HEK293 (cell line): Measurements from ENCODE around the gene KRTAP9-6.
"Not testable (repeated sequence)": the region's sequence is repeated elsewhere in the genome, so short reads cannot be mapped to it uniquely, and the experiment has no call there.

Experiments
- CTCF ChIA-PET: fragments of 350-600 bp; formaldehyde crosslinking; extraction: SDS; loops from one replicate; lab custom pipeline; 2021; ENCODE audit warnings: antibody characterized with exemption; lab: Yijun Ruan, JAX
- POLR2A ChIA-PET: fragments of 300-600 bp; formaldehyde crosslinking; extraction: SDS; loops from one replicate; lab custom pipeline; 2020; ENCODE audit warnings: antibody characterized with exemption, inconsistent platforms; lab: Yijun Ruan, JAX
- H3K27ac ChIP-seq: fragments of 200-500 bp; sonication (Bioruptor generic); 2 replicates; pipeline ENCODE4 v1.5.1; 2014; ENCODE audit warnings: low read depth, low read length, control low read depth, inconsistent platforms; ENCODE audit errors: extremely low read depth
- H3K36me3 ChIP-seq, 2 experiments: fragments of 200-500 bp in 1 of 2; sonication (Bioruptor generic) in 1 of 2; 1 replicate in 1 of 2; 2 replicates in 1 of 2; pipeline ENCODE4 v1.5.1; 2014 to 2017; ENCODE audit warnings: inconsistent platforms in 2 of 2, low read length in 2 of 2; ENCODE audit not compliant: control insufficient read depth in 2 of 2, insufficient read depth in 1 of 2
- H3K4me1 ChIP-seq: fragments of 200-500 bp; sonication (Bioruptor generic); 2 replicates; pipeline ENCODE4 v1.5.1; 2014; ENCODE audit warnings: mild to moderate bottlenecking, low read length, inconsistent platforms; ENCODE audit not compliant: control insufficient read depth, insufficient read depth
- H3K4me3 ChIP-seq: 2 replicates; pipeline ENCODE4 v1.5.1; 2011; ENCODE audit warnings: low read depth, mild to moderate bottlenecking, control low read depth, low read length, moderate library complexity
- H3K9me3 ChIP-seq: fragments of 200-500 bp; sonication (Bioruptor generic); 2 replicates; pipeline ENCODE4 v1.5.1; 2014; ENCODE audit warnings: low read depth, low read length, inconsistent platforms; ENCODE audit not compliant: control insufficient read depth, insufficient read depth
- GLI2 ChIP-seq: fragments of 450-650 bp; formaldehyde crosslinking; IDR thresholded peaks from 2 replicates; pipeline ENCODE4; 2017; ENCODE audit warnings: missing biosample characterization, missing genetic modification characterization, low read depth, borderline replicate concordance
- GLI4 ChIP-seq: fragments of 450-650 bp; formaldehyde crosslinking; IDR thresholded peaks from 2 replicates; pipeline ENCODE4 v1.5.1; 2016; ENCODE audit warnings: missing biosample characterization, missing genetic modification characterization
- SCRT1 ChIP-seq: fragments of 450-650 bp; formaldehyde crosslinking; IDR thresholded peaks from 2 replicates; pipeline ENCODE4 v1.5.1; 2016; ENCODE audit warnings: missing biosample characterization, missing genetic modification characterization, borderline replicate concordance
- SCRT2 ChIP-seq: fragments of 450-650 bp; formaldehyde crosslinking; IDR thresholded peaks from 2 replicates; pipeline ENCODE4 v1.5.1; 2016; ENCODE audit warnings: missing biosample characterization, missing genetic modification characterization
- ZBTB11 ChIP-seq: fragments of 450-650 bp; formaldehyde crosslinking; conservative IDR thresholded peaks from 2 replicates; pipeline ENCODE4 v1.5.1; 2016; ENCODE audit warnings: low read depth, missing biosample characterization, missing genetic modification characterization
- ZBTB17 ChIP-seq: fragments of 450-650 bp; formaldehyde crosslinking; IDR thresholded peaks from 2 replicates; pipeline ENCODE4 v1.5.1; 2016; ENCODE audit warnings: missing biosample characterization, missing genetic modification characterization
- ZBTB21 ChIP-seq: fragments of 450-650 bp; formaldehyde crosslinking; IDR thresholded peaks from 2 replicates; pipeline ENCODE4 v1.5.1; 2017; ENCODE audit warnings: missing biosample characterization, missing genetic modification characterization
- ZBTB48 ChIP-seq: fragments of 450-650 bp; formaldehyde crosslinking; IDR thresholded peaks from 2 replicates; pipeline ENCODE4 v1.5.1; 2016; ENCODE audit warnings: missing biosample characterization, missing genetic modification characterization
- ZIC2 ChIP-seq: fragments of 450-650 bp; formaldehyde crosslinking; IDR thresholded peaks from 2 replicates; pipeline ENCODE4 v1.5.1; 2016; ENCODE audit warnings: missing biosample characterization, missing genetic modification characterization
- ZNF121 ChIP-seq: fragments of 450-650 bp; formaldehyde crosslinking; IDR thresholded peaks from 2 replicates; pipeline ENCODE4 v1.5.1; 2016; ENCODE audit warnings: missing biosample characterization, missing genetic modification characterization
- ZNF148 ChIP-seq: fragments of 450-650 bp; formaldehyde crosslinking; IDR thresholded peaks from 2 replicates; pipeline ENCODE4 v1.5.0; 2017; ENCODE audit warnings: missing biosample characterization, missing genetic modification characterization, borderline replicate concordance
- ZNF24 ChIP-seq: fragments of 450-650 bp; formaldehyde crosslinking; IDR thresholded peaks from 2 replicates; pipeline ENCODE4 v1.5.1; 2016; ENCODE audit warnings: missing biosample characterization, missing genetic modification characterization
- ZNF391 ChIP-seq: fragments of 450-650 bp; formaldehyde crosslinking; IDR thresholded peaks from 2 replicates; pipeline ENCODE4 v1.5.1; 2016; ENCODE audit warnings: low read depth, missing biosample characterization, missing genetic modification characterization, borderline replicate concordance
- ZNF394 ChIP-seq: fragments of 450-650 bp; formaldehyde crosslinking; IDR thresholded peaks from 2 replicates; pipeline ENCODE4 v1.5.1; 2016; ENCODE audit warnings: missing biosample characterization, missing genetic modification characterization, mild to moderate bottlenecking, moderate library complexity, borderline replicate concordance
- ZNF704 ChIP-seq: fragments of 450-650 bp; formaldehyde crosslinking; IDR thresholded peaks from 2 replicates; pipeline ENCODE4 v1.5.1; 2016; ENCODE audit warnings: missing biosample characterization, missing genetic modification characterization
- ZSCAN30 ChIP-seq: fragments of 450-650 bp; IDR thresholded peaks from 2 replicates; pipeline ENCODE4 v1.5.1; 2018; ENCODE audit warnings: missing biosample characterization, mild to moderate bottlenecking, missing genetic modification characterization, moderate library complexity

Gene KRTAP9-6

GRCh38 chr17:41275648-41276190 is 10.5 kb downstream of the KRTAP9-6 start, which contains the start of gene KRTAP9-7:
TSS of gene KRTAP9-7 (plus strand) at chr17:41275698. CDS start at chr17:41275698, 0 bp downstream.
- H3K4me3 ChIP-seq, POLR2A ChIA-PET, CTCF ChIA-PET, H3K36me3 ChIP-seq, H3K27ac ChIP-seq, H3K9me3 ChIP-seq, H3K4me1 ChIP-seq: not testable (repeated sequence)
- TF ChIP-seq SCRT1 (tag by site-specific recombination) = peak; percentile 57
- peak; percentile 31 for TF ChIP-seq ZIC2 (tag by site-specific recombination)
- TF ChIP-seq SCRT2 (tag by site-specific recombination) = 0 out of 2 replicates have a peak, but pooled peaks have one; percentile 20

- POLR2A ChIA-PET = no interaction called here
- TF ChIP-seq ZBTB17 = no peak
- TF ChIP-seq ZBTB11 (tag by site-specific recombination) = no peak
- no peak for TF ChIP-seq ZNF391 (tag by site-specific recombination)
- TF ChIP-seq ZNF121 (tag by site-specific recombination) = no peak
- no peak for TF ChIP-seq ZNF148 (tag by site-specific recombination)
- no peak for TF ChIP-seq ZBTB48 (tag by site-specific recombination)
- no peak for TF ChIP-seq GLI2 (tag by site-specific recombination)
- no peak for TF ChIP-seq GLI4 (tag by site-specific recombination)
- no peak for TF ChIP-seq ZSCAN30
- no peak for TF ChIP-seq ZNF24
- no peak for TF ChIP-seq ZNF704 (tag by site-specific recombination)
- no peak for TF ChIP-seq ZBTB21 (tag by site-specific recombination)
- no peak for TF ChIP-seq ZNF394 (tag by site-specific recombination)
- TF ChIP-seq, all 188 proteins: peak for 0
- Histone ChIP-seq H3K27ac (no peak overlapping the region), H3K9me3 (no peaks in the 10 kb centered on the region), H3K36me3 (no peaks in the 10 kb centered on the region), H3K4me3 (no peak overlapping the region), H3K4me1 (no peaks in the 10 kb centered on the region)
- CTCF ChIA-PET = no interaction called here
Observed at GRCh38 chr17:41278176-41278955, 13.2 kb downstream of the KRTAP9-6 start.
